ENCODE measurements around the gene SRD5A1.

GRCh38 chr5:6666762-6667161 is 33.5 kb downstream of the SRD5A1 start:
- TF ChIP-seq REST (IDR thresholded peaks at IDR 0.05; ENCODE audit: insufficient read depth in 1 of 2, low read depth in 2 of 2, low read length in 1 of 2) = no peak
- TF ChIP-seq CTCF (IDR thresholded peaks at IDR 0.05) = no peak
- TF ChIP-seq POLR2AphosphoS5 (IDR thresholded peaks at IDR 0.05; ENCODE audit: low read depth, low read length) = no peak

Data from Panc1 (cell line).